Kidney epithelial cell (primary cell): ENCODE results near the gene NEURL1B. TPM values are rescaled to one million over a fixed set of nuclear protein-coding genes. Genes with fewer than 3 reads are reported as not detected.

Experiments
- DNase-seq: peaks from one replicate; pipeline ENCODE4 v3.0.0-alpha.2; 2010; ENCODE audit warnings: low read depth
- H3K27me3 ChIP-seq: 2 replicates; pipeline ENCODE4 v1.6.0; 2011; ENCODE audit warnings: low read length; ENCODE audit not compliant: control insufficient read depth, insufficient read depth
- H3K36me3 ChIP-seq: 2 replicates; pipeline ENCODE4 v1.5.1; 2011; ENCODE audit warnings: low read length; ENCODE audit not compliant: control insufficient read depth, insufficient read depth
- H3K4me3 ChIP-seq: 2 replicates; pipeline ENCODE4 v1.5.1; 2011; ENCODE audit warnings: low read depth, mild to moderate bottlenecking, control low read depth, low read length
- CTCF ChIP-seq: IDR thresholded peaks from 2 replicates; pipeline ENCODE4 v1.5.1; 2011; ENCODE audit warnings: mild to moderate bottlenecking, moderate library complexity, low read length, control low read depth, inconsistent platforms; ENCODE audit not compliant: insufficient read depth, poor library complexity, severe bottlenecking
- total RNA-seq: library from RNA; depleted of rRNA; stranded (reverse); fragments of >200 nt; gene quantifications from 2 replicates; pipeline ENCODE4 v1.2.3, GENCODE V29; 2015

Gene NEURL1B
- total RNA-seq, 1 donor from 2014 or later, result 5.1 TPM

DNA sequence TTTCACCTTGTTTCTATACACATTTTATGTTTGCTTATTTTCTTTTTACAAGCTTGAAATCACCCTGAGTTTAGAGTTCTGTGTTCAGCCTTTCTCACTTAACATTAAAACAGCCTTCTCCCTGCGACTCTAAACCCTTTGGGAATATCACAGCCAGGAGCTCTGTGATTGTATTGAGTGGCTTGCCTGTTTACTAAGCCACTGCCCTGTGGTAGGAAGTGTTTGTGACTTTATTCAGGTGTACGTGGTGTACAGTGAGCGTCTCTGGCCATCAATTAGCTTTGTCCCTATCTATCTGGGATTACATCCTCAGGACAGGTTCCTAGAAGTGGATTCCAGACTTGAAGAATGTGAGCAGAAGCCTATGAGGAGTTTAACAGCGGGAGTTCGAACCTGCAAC is 11.0 kb upstream of the NEURL1B start:
- TF ChIP-seq CTCF, result no peak
- H3K4me3 ChIP-seq, result no peak overlapping the region
- no peaks in the 10 kb centered on the region for H3K36me3 ChIP-seq
- H3K27me3 ChIP-seq, result peaks cover 14% of the 10 kb centered on the region
- no peak for DNase-seq

GRCh38 chr5:172630482-172630881 is 10.6 kb upstream of the NEURL1B start:
- TF ChIP-seq CTCF, result no peak
- Histone ChIP-seq H3K4me3 (no peak overlapping the region), H3K36me3 (no peaks in the 10 kb centered on the region), H3K27me3 (peaks cover 11% of the 10 kb centered on the region)
- no peak for DNase-seq

DNA sequence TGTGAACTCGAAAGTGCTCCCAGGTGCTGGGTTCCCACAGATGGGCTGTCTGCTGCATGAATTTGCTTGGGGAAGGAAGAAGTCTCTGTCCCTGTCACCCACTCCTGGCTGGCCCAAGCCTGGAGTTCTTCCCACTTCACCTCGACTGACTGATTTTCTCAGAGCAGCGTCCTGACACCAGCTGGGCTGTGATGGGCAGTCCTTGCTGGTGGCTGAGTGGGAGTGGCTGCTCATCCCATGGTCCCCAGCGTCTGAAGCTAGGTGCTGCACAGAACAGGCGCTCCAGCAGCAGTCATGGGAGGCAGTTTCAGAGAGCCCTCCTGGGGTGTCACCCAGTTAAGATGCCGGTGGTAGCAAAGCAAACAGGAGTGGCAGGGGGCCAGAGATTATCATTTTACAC is 10.1 kb upstream of the NEURL1B start:
- no peak for TF ChIP-seq CTCF
- H3K27me3 ChIP-seq, result peaks cover 11% of the 10 kb centered on the region

GRCh38 chr5:172632346-172633092 is 8.5 kb upstream of the NEURL1B start:
- peaks cover 14% of the 10 kb centered on the region for H3K27me3 ChIP-seq
- H3K36me3 ChIP-seq, result no peaks in the 10 kb centered on the region
- DNase-seq, result no peak
- no peak for TF ChIP-seq CTCF
- H3K4me3 ChIP-seq, result no peak overlapping the region

More for the DNA sequence above, 10.1 kb upstream of the NEURL1B start:
- no peak for DNase-seq
- Histone ChIP-seq H3K4me3 (no peak overlapping the region), H3K36me3 (no peaks in the 10 kb centered on the region)

GRCh38 chr5:172633403-172633970 is 7.6 kb upstream of the NEURL1B start:
- Histone ChIP-seq H3K27me3 (peaks cover 20% of the 10 kb centered on the region), H3K36me3 (no peaks in the 10 kb centered on the region), H3K4me3 (no peak overlapping the region)
- no peak for TF ChIP-seq CTCF
- DNase-seq, result no peak
